GM12872 (cell line): ENCODE measurements around the gene CCNA2.

Source experiments
- CTCF ChIP-seq: IDR thresholded peaks from 3 replicates; pipeline ENCODE4 v1.5.1; 2011; ENCODE audit warnings: low read depth, mild to moderate bottlenecking, low read length, moderate library complexity; ENCODE audit not compliant: insufficient read depth

Gene CCNA2

GRCh38 chr4:121819216-121819965 lies 4.3 kb downstream of the CCNA2 start:
- no peak for TF ChIP-seq CTCF

GRCh38 chr4:121818215-121818614 lies 5.5 kb downstream of the CCNA2 start:
- TF ChIP-seq CTCF: no peak

- no peak for TF ChIP-seq CTCF
Measured at GRCh38 chr4:121817701-121818100, 6.0 kb downstream of the CCNA2 start.

GRCh38 chr4:121817006-121817405 lies 6.7 kb downstream of the CCNA2 start:
- TF ChIP-seq CTCF: no peak

- TF ChIP-seq CTCF: no peak
Measured at GRCh38 chr4:121814756-121815155, 8.9 kb downstream of the CCNA2 start.

- TF ChIP-seq CTCF: no peak
Measured at GRCh38 chr4:121811122-121811521, 12.6 kb downstream of the CCNA2 start.

GRCh38 chr4:121806411-121806810 lies 17.3 kb downstream of the CCNA2 start:
- no peak for TF ChIP-seq CTCF
